ENCODE data around the gene GSG1L2.

Gene GSG1L2

GRCh38 chr17:9825641-9826150 lies 3.8 kb upstream of the GSG1L2 start, which contains the start of gene GLP2R:
Gene GLP2R, plus strand, starts transcription at chr17:9825924. Its CDS starts 140 bp downstream, at chr17:9826064.
- in situ Hi-C loops (cut with MboI; ENCODE audit: low sequenced_read_pairs) = no loop called here

- in situ Hi-C loops (cut with MboI; ENCODE audit: low sequenced_read_pairs) = no loop called here
These were observed 3.0 kb upstream of the GSG1L2 start for GRCh38 chr17:9824797-9825338.

- in situ Hi-C loops (cut with MboI; ENCODE audit: low sequenced_read_pairs) = no loop called here
These were observed 2.2 kb upstream of the GSG1L2 start for GRCh38 chr17:9824094-9824493.

GRCh38 chr17:9820448-9820847 lies 1.4 kb downstream of the GSG1L2 start:
- in situ Hi-C loops (cut with MboI; ENCODE audit: low sequenced_read_pairs) = no loop called here

GRCh38 chr17:9818760-9819159 lies 3.1 kb downstream of the GSG1L2 start:
- in situ Hi-C loops (cut with MboI; ENCODE audit: low sequenced_read_pairs) = no loop called here

- in situ Hi-C loops (cut with MboI; ENCODE audit: low sequenced_read_pairs) = no loop called here
These were observed 4.8 kb downstream of the GSG1L2 start for GRCh38 chr17:9817086-9817485.

GRCh38 chr17:9816472-9816871 lies 5.4 kb downstream of the GSG1L2 start:
- in situ Hi-C loops (cut with MboI; ENCODE audit: low sequenced_read_pairs) = no loop called here

- in situ Hi-C loops (cut with MboI; ENCODE audit: low sequenced_read_pairs) = no loop called here
These were observed 7.4 kb downstream of the GSG1L2 start for GRCh38 chr17:9814337-9814945.

- in situ Hi-C loops (cut with MboI; ENCODE audit: low sequenced_read_pairs) = no loop called here
These were observed 8.7 kb downstream of the GSG1L2 start for GRCh38 chr17:9813166-9813565.

- in situ Hi-C loops (cut with MboI; ENCODE audit: low sequenced_read_pairs) = no loop called here
These were observed 10.3 kb downstream of the GSG1L2 start for GRCh38 chr17:9811537-9811936.

- in situ Hi-C loops (cut with MboI; ENCODE audit: low sequenced_read_pairs) = no loop called here
These were observed 10.8 kb downstream of the GSG1L2 start for GRCh38 chr17:9811086-9811485.

GRCh38 chr17:9810100-9810949 lies 11.6 kb downstream of the GSG1L2 start:
- in situ Hi-C loops (cut with MboI; ENCODE audit: low sequenced_read_pairs) = no loop called here

GRCh38 chr17:9809409-9809808 lies 12.5 kb downstream of the GSG1L2 start:
- in situ Hi-C loops (cut with MboI; ENCODE audit: low sequenced_read_pairs) = no loop called here

- in situ Hi-C loops (cut with MboI; ENCODE audit: low sequenced_read_pairs) = no loop called here
These were observed 15.2 kb downstream of the GSG1L2 start for GRCh38 chr17:9806699-9807098.

GRCh38 chr17:9805769-9806168 lies 16.1 kb downstream of the GSG1L2 start:
- in situ Hi-C loops (cut with MboI; ENCODE audit: low sequenced_read_pairs) = no loop called here

- in situ Hi-C loops (cut with MboI; ENCODE audit: low sequenced_read_pairs) = no loop called here
These were observed 19.2 kb downstream of the GSG1L2 start for GRCh38 chr17:9802697-9803096.

GRCh38 chr17:9802294-9802693 lies 19.6 kb downstream of the GSG1L2 start:
- in situ Hi-C loops (cut with MboI; ENCODE audit: low sequenced_read_pairs) = no loop called here

- in situ Hi-C loops (cut with MboI; ENCODE audit: low sequenced_read_pairs) = no loop called here
These were observed 20.4 kb downstream of the GSG1L2 start for GRCh38 chr17:9801505-9801904.

- in situ Hi-C loops (cut with MboI; ENCODE audit: low sequenced_read_pairs) = no loop called here
These were observed 23.2 kb downstream of the GSG1L2 start for GRCh38 chr17:9798724-9799123.

- in situ Hi-C loops (cut with MboI; ENCODE audit: low sequenced_read_pairs) = no loop called here
These were observed 23.9 kb downstream of the GSG1L2 start for GRCh38 chr17:9798008-9798407.

- in situ Hi-C loops (cut with MboI; ENCODE audit: low sequenced_read_pairs) = no loop called here
These were observed 29.6 kb downstream of the GSG1L2 start for GRCh38 chr17:9792181-9792840.

Measured in HL-60/S4 treated with phorbol 12-myristate 13-acetate at 8.2 ng/mL for 4 days and 3 days (cell line).